Uterus (tissue), 4 donors: ENCODE results near the gene PPIE. TPM values are rescaled to one million over a fixed set of nuclear protein-coding genes. Genes with fewer than 3 reads are reported as not detected.
"Not testable (repeated sequence)": the region's sequence is repeated elsewhere in the genome, so short reads cannot be mapped to it uniquely, and the experiment has no call there.

Source experiments
- DNase-seq, 2 donors: peaks; one replicate each; pipeline ENCODE4 v3.0.0-alpha.2; 2019 to 2020
- H3K27ac ChIP-seq, 2 donors: fragments of 200-600 bp; sonication (generic); 1 replicate in 1 of 2; 2 replicates in 1 of 2; pipeline ENCODE4 v1.5.1; 2016 to 2018
- H3K27me3 ChIP-seq, 2 donors: fragments of 200-600 bp; sonication (generic); one replicate each; pipeline ENCODE4 v1.5.1; 2018 to 2019; ENCODE audit warnings: control low read depth in 1 of 2
- H3K36me3 ChIP-seq, 2 donors: fragments of 200-600 bp; sonication (generic); one replicate each; pipeline ENCODE4 v1.5.1; 2019; ENCODE audit warnings: control low read depth in 1 of 2
- H3K4me1 ChIP-seq, 2 donors: fragments of 200-600 bp; sonication (generic); one replicate each; pipeline ENCODE4 v1.5.1; 2018 to 2019; ENCODE audit warnings: control low read depth in 1 of 2
- H3K4me3 ChIP-seq, 2 donors: fragments of 200-600 bp; sonication (generic); 1 replicate in 1 of 2; 2 replicates in 1 of 2; pipeline ENCODE4 v1.5.1; 2018 to 2019; ENCODE audit warnings: mild to moderate bottlenecking in 1 of 2
- H3K9me3 ChIP-seq, 2 donors: fragments of 200-600 bp; sonication (generic); one replicate each; pipeline ENCODE4 v1.5.1; 2019; ENCODE audit warnings: control low read depth in 1 of 2
- CTCF ChIP-seq, 4 experiments: fragments of 200-600 bp in 2 of 4; fragments of 450-650 bp in 2 of 4; sonication (generic) in 2 of 4; IDR thresholded peaks; one replicate each; pipeline ENCODE4 v1.5.1; 2016 to 2019; ENCODE audit warnings: antibody characterized with exemption in 4 of 4, mild to moderate bottlenecking in 2 of 4, moderate library complexity in 1 of 4
- POLR2A ChIP-seq, 2 donors: fragments of 450-650 bp; IDR thresholded peaks; one replicate each; pipeline ENCODE4 v1.6.1; 2016; ENCODE audit warnings: antibody characterized with exemption in 2 of 2, mild to moderate bottlenecking in 1 of 2, moderate library complexity in 1 of 2
- intact Hi-C: fragments of 100-400 bp; cut with DNase I; formaldehyde crosslinking; loops from one replicate; pipeline ENCODE4 v1.15.1; 2023; ENCODE audit warnings: low total_unique reads
- total RNA-seq, 4 donors: library from RNA; depleted of rRNA in 3 of 4; stranded (reverse); fragments of >200 nt in 3 of 4; gene quantifications; one replicate each; pipeline versions ENCODE4 v1.1.0 to v1.2.4, GENCODE V29; 2014 to 2023
- donor health status: DM: yes; HTN: yes; CAD: no.

The PPIE gene
- total RNA-seq, 4 donors from 2014 or later: 20.0 to 51.5 (median 44.0) TPM

DNA sequence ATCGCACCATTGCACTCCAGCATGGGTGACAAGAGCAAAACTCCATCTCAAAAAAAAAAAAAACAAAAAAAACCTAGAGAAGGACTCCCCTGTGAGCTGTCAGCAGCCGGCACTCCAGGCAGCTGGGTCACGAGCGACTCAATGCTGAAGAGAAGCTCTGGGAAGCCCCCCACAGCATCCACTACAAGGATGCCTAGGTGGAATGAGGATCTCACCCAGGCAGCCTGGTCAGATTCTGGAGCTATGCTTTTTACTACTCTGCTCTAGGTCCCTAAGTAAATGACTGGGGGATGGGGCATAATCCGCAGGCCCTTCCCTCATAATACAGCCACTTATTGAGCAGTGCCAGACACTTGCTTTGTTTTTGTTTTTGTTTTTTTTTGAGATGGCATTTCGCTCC is 43.4 kb downstream of the PPIE start:
- no peaks in the 10 kb centered on the region for H3K4me1 ChIP-seq

GRCh38 chr1:39782685-39783084 is 44.0 kb downstream of the PPIE start:
- intact Hi-C loops: not testable (repeated sequence)

More for the DNA sequence above, 43.4 kb downstream of the PPIE start:
- no peaks in the 10 kb centered on the region for H3K9me3 ChIP-seq
- intact Hi-C loops: no loop called here
- no peaks in the 10 kb centered on the region for H3K27me3 ChIP-seq
- no peak overlapping the region for H3K27ac ChIP-seq
- no peak for DNase-seq
- TF ChIP-seq CTCF (IDR thresholded peaks at IDR 0.05) (no peak), POLR2A (IDR thresholded peaks at IDR 0.05) (no peak)
- H3K36me3 ChIP-seq: no peaks in the 10 kb centered on the region
- H3K4me3 ChIP-seq: no peak overlapping the region

GRCh38 chr1:39786303-39787107 is 47.8 kb downstream of the PPIE start:
- DNase-seq, intact Hi-C loops, H3K27ac ChIP-seq, H3K27me3 ChIP-seq, H3K4me3 ChIP-seq, H3K9me3 ChIP-seq, H3K36me3 ChIP-seq: not testable (repeated sequence)
- H3K4me1 ChIP-seq: peaks cover 0 to 10% of the 10 kb centered on the region in 2 donors

More at GRCh38 chr1:39782685-39783084, 44.0 kb downstream of the PPIE start:
- not testable (repeated sequence) for DNase-seq, H3K4me1 ChIP-seq, H3K27me3 ChIP-seq, H3K4me3 ChIP-seq, H3K9me3 ChIP-seq, H3K27ac ChIP-seq, H3K36me3 ChIP-seq

DNA sequence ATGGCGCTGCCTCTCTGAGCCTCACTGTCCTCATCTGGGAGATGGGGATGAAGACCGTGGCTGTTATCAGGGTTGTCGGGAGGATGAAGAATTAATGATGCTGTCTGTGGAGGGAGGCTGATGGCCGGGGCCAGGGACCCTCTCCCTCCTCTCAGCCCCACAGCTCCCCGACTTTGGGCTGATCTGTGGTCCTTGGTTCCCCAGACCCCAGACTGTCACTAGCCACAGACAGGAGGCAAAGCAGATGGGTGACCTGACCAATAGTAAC is 48.4 kb downstream of the PPIE start:
- H3K27ac ChIP-seq, H3K9me3 ChIP-seq, H3K4me3 ChIP-seq, DNase-seq, intact Hi-C loops, H3K27me3 ChIP-seq, H3K36me3 ChIP-seq: not testable (repeated sequence)
- peaks cover 0 to 10% of the 10 kb centered on the region in 2 donors for H3K4me1 ChIP-seq

- intact Hi-C loops: no loop called here
- Histone ChIP-seq H3K27ac (no peak overlapping the region), H3K36me3 (no peaks in the 10 kb centered on the region), H3K4me3 (no peak overlapping the region), H3K4me1 (peaks cover 0 to 10% of the 10 kb centered on the region in 2 donors), H3K9me3 (no peaks in the 10 kb centered on the region), H3K27me3 (peaks cover 0 to 4% of the 10 kb centered on the region in 2 donors)
- DNase-seq: no peak
- TF ChIP-seq CTCF (IDR thresholded peaks at IDR 0.05): no peak
- no peak for TF ChIP-seq POLR2A (IDR thresholded peaks at IDR 0.05)
Observed at GRCh38 chr1:39787468-39787867, 48.8 kb downstream of the PPIE start.

GRCh38 chr1:39787964-39788363 is 49.3 kb downstream of the PPIE start:
- DNase-seq, intact Hi-C loops, H3K9me3 ChIP-seq, H3K27me3 ChIP-seq, H3K27ac ChIP-seq, H3K4me3 ChIP-seq, H3K36me3 ChIP-seq: not testable (repeated sequence)
- H3K4me1 ChIP-seq: peaks cover 0 to 10% of the 10 kb centered on the region in 2 donors

DNA sequence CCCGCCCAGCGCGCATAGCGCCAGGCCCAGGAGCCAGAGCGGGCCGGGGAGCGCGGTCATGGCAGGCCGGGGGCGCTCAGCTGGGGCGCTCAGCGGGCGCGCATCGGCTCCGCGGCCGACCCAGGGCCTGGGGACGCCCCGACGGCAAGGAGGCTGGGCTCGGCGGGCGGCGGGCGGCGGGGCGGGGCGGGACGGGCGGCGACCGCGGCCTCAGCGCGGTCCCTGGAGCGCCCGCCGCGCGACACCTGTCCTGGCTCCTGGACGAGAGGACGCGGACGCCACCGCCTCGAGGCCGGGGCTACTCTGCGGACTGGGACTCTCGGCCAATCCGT is 49.7 kb downstream of the PPIE start:
- Histone ChIP-seq H3K9me3 (no peaks in the 10 kb centered on the region), H3K4me3 (peak overlapping the region in 1 of 2 donors; percentile 33), H3K27me3 (peaks cover 0 to 4% of the 10 kb centered on the region in 2 donors), H3K36me3 (no peaks in the 10 kb centered on the region), H3K4me1 (peaks cover 0 to 10% of the 10 kb centered on the region in 2 donors), H3K27ac (no peak overlapping the region)
- DNase-seq: no peak
- intact Hi-C loops: no loop called here
- TF ChIP-seq CTCF (IDR thresholded peaks at IDR 0.05) (no peak), POLR2A (IDR thresholded peaks at IDR 0.05) (no peak)
